Transverse colon (tissue), 4 donors: ENCODE measurements around the gene NEK2.

Experiments used
- EP300 ChIP-seq: sonication (generic); formaldehyde crosslinking; IDR thresholded peaks from one replicate; pipeline ENCODE4 v1.6.1; 2017; ENCODE audit warnings: antibody characterized with exemption, low read depth
- POLR2A ChIP-seq: fragments of 450-650 bp; IDR thresholded peaks from one replicate; pipeline ENCODE4 v1.6.1; 2016; ENCODE audit warnings: antibody characterized with exemption, mild to moderate bottlenecking, moderate library complexity
- POLR2AphosphoS5 ChIP-seq, 3 donors: sonication (generic); formaldehyde crosslinking; IDR thresholded peaks; one replicate each; pipeline ENCODE4 v1.6.1; 2016; ENCODE audit warnings: antibody characterized with exemption in 3 of 3
- TF ChIP-seq, protein P1 (sequence below), 5 experiments: fragments of 200-600 bp in 3 of 5; fragments of 450-650 bp in 2 of 5; sonication (generic) in 3 of 5; IDR thresholded peaks; 1 replicate in 2 of 5; 2 replicates in 3 of 5; pipeline ENCODE4 v1.5.1; 2016 to 2017; ENCODE audit warnings: antibody characterized with exemption in 5 of 5, inconsistent platforms in 3 of 5, mild to moderate bottlenecking in 2 of 5, moderate library complexity in 1 of 5

- TF ChIP-seq, protein P1, sequence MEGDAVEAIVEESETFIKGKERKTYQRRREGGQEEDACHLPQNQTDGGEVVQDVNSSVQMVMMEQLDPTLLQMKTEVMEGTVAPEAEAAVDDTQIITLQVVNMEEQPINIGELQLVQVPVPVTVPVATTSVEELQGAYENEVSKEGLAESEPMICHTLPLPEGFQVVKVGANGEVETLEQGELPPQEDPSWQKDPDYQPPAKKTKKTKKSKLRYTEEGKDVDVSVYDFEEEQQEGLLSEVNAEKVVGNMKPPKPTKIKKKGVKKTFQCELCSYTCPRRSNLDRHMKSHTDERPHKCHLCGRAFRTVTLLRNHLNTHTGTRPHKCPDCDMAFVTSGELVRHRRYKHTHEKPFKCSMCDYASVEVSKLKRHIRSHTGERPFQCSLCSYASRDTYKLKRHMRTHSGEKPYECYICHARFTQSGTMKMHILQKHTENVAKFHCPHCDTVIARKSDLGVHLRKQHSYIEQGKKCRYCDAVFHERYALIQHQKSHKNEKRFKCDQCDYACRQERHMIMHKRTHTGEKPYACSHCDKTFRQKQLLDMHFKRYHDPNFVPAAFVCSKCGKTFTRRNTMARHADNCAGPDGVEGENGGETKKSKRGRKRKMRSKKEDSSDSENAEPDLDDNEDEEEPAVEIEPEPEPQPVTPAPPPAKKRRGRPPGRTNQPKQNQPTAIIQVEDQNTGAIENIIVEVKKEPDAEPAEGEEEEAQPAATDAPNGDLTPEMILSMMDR (IDR thresholded peaks at IDR 0.05) = no peak
- TF ChIP-seq POLR2AphosphoS5 (IDR thresholded peaks at IDR 0.05) (no peak), EP300 (no peak), POLR2A (no peak)
Measured at GRCh38 chr1:211653959-211654496, 21.4 kb downstream of the NEK2 start.
